ENCODE results near the gene KIF2B.
"Not testable (repeated sequence)": the region's sequence is repeated elsewhere in the genome, so short reads cannot be mapped to it uniquely, and the experiment has no call there.

Gene KIF2B, protein sequence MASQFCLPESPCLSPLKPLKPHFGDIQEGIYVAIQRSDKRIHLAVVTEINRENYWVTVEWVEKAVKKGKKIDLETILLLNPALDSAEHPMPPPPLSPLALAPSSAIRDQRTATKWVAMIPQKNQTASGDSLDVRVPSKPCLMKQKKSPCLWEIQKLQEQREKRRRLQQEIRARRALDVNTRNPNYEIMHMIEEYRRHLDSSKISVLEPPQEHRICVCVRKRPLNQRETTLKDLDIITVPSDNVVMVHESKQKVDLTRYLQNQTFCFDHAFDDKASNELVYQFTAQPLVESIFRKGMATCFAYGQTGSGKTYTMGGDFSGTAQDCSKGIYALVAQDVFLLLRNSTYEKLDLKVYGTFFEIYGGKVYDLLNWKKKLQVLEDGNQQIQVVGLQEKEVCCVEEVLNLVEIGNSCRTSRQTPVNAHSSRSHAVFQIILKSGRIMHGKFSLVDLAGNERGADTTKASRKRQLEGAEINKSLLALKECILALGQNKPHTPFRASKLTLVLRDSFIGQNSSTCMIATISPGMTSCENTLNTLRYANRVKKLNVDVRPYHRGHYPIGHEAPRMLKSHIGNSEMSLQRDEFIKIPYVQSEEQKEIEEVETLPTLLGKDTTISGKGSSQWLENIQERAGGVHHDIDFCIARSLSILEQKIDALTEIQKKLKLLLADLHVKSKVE

DNA sequence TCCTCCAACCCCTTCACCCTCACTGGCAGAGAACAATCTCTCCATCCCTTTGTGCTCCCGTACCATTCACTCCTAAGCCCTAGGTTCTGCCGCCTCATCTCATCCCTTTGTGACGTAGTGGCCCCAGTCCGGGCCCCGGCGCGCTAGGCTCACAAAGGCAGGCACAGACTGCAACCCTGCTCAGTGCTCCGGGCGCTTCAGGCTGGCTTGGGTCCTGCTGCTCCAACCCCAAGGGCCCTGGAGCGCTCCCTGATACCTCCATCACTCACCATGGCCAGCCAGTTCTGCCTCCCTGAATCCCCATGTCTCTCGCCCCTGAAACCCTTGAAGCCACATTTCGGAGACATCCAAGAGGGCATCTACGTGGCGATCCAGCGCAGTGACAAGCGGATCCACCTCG, at the start of gene KIF2B:
TSS of gene KIF2B (plus strand) at position 164 of the 400 bp plus-strand sequence. CDS start at position 271, 107 bp downstream.
- DNase-seq: no peak

DNA sequence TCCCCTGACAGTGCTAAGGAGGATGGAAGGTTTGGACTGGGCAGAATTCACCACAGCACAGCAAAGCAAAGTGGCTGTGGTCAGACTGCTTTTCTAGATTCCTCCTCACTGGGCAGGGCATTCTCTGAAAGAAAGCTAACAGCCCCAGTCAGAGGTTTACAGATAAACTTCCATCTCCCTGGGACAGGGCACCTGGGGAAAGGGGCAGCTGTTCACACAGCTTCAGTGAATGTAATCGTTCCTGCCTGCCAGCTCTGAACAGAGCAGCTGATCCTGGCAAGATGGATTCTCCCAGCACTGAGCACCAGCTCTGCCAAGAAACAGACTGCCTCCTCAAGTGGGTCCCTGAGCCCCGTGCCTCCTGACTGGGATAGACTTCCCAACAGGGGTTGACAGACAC, 42.4 kb upstream of the KIF2B start:
- no peak for DNase-seq

DNA sequence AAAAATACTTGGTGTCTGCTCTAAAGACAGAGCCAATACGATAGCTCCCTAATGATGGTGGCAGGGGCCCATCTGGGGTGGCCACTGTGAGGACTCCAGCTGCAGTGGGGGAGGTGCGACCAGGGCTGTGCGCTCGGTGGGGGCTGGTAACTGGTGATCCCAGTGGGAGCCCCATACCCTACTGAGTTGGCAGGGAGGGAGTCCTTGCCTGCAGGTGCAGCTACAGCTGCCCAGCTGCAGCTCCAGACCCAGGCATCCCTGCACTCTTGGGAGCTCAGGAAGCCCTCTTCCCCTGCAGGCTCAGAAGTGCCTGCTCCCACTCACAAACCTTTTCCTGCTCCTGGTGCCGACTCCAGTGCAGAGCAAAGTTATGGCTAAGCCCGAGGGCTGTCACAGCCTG, 31.2 kb upstream of the KIF2B start:
- no peak for DNase-seq

DNA sequence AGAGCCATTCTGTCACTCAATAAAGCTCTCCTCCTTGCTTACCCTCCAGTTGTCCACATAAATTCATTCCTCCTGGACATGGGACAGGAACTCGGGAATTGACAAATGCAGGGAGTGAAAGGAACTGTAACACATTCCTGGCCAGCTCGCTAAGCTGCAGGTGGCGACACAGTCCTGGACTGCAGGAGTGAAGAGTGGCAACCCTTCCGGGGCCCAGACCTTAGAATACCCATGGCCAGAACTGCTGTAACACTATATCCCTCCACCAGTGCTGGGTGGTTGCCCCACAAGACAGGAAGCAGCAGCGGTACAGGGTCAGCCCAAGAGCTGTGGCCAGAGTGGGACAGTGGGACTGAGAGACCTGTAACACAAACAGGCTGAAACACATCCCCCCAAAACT, 30.3 kb upstream of the KIF2B start:
- DNase-seq: no peak

DNA sequence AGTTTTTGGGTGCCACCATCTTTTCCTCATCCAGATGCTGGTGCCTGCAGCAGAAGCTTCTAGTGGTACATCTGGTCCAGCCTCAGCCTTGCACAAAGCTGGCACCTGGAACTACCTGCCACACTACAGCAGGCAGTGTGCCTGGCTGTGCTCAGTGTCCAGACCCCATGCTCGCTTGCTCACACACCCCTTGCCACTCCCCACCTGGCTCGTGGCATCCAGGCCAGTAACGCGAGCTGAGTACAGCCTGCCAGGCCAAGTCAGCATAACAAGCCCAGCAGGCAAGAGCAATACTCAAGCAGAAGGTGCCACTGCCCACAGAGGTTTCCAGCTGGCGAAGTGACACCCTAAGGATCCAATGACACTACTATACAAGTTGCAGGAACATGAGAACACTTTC, 29.7 kb upstream of the KIF2B start:
- no peak for DNase-seq

DNA sequence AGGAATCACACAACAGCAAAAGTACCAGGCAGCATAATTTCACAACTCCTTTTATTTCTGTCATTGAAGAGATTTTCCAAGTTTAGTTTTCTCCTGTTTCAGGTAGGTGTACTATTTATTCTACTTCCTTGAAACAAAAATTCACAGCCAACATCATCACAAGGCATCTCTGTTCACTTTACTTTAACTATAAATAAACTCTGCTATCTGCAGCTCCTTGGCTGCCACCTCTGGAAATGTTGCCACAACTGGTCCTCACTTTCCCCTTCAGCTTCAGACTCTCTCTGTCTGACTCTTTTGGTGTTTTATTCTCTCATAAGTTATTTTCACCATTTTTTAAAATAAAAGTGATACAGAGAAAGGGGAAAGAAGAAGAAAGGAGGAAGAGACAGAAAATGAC, 27.9 kb upstream of the KIF2B start:
- no peak for DNase-seq

DNA sequence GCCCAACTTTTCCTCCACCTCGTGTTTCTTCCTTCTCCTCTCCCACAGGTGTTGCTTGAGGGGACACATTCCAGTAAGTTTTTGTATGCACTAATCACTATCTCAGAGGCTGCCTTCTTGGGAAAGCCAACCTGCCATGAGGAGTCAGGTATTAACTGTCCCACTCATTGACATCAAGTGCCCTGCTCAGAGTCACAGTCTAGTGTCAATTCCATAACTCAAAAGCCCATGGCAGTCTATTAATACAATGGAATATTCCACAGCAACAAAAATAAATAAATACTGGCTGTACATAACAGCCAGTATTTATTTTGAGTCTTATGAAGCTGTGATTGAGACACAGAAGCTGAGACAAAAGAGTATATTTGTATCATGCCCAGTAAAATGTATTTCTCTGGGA, 26.1 kb upstream of the KIF2B start:
- DNase-seq: no peak

DNA sequence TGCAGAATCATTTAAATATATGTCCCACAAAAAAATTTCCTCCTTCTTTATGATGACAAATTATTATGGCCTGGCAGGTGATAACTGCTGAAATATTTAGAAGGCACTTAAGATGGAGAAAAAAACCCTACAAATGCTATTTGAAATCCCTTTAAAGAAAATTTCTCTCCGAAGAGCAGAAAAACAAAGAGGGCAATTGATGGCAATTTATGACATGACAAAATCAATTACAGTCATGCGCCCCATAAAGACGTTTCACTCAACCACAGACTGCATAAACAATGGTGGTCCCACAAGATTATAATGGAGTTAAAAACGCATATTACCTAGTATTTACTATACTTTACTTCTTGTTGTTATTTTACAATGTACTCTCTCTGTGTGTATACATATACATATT, 25.2 kb upstream of the KIF2B start:
- DNase-seq: no peak

DNA sequence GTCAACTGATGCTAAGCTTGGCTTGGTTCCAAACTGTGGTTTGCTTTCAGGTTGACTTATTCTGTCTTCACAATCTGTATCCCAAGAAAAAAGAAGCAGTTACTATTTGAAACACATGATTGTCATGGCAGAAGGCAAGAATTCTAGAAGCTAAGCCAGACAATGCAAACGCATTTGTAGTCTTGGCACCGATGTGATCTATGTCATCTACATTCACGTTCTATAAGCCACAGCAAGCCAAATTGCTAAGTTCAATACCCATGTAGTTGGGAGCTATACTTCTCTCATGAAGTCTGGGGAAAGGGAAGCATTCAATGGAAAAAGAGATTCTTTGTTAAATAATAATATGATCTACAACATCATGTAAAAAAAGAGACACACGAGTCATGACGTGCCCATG, 18.3 kb upstream of the KIF2B start:
- no peak for DNase-seq

DNA sequence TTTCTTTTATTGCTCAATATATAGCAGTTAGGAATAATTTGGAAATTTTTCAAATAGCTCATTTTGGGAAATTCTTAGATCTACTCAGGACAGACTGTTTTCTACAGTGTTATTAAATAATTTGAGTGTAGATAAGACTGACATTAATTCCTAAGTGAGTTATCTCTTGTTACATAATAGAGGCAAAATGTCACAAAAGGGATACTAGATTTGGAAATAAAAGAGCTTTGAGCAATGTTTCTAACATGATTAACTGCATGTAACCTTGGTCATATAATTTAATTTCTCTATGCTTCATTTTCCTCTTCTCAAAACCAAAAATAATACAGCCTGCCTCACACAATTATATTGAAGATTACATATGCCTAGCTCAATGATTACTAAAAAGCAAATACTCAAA, 16.3 kb upstream of the KIF2B start:
- DNase-seq: no peak

DNA sequence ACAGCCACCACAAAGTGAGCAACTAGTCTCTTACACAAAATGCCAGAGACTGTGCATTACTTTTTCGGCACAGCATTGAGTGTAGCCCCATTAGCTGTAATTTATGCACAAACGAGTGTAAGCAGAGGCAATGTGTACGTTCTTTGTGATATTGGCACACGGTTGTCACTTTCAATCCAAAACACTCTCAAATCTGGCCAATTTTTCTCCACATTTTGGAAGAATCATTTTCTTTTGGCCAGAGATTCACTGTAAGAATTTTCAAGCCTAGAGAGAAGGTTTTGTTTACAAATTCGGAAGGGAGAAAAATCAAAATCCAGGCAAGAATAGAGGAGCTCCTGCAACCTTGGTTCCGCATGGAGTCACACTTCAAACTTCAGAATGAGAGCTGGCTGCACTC, 15.4 kb upstream of the KIF2B start:
- DNase-seq: no peak

DNA sequence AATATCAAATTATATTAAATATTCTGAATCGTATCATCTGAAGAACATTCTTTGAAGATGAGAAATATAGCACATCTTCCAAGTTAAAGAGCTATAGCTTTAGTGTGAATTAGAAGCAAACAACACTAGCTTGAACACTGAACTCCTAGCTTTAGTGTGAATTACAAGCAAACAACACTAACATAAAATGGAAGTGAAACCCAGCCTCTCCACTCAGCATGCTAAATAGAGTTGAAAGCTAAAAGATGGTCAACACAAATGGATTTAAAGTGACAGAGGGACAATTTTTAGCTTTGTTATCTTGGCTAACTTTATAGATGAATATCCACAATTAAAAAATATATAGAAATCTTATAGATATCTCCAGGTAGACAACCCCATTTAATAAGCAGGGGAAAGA, 4.5 kb upstream of the KIF2B start:
- DNase-seq: no peak

DNA sequence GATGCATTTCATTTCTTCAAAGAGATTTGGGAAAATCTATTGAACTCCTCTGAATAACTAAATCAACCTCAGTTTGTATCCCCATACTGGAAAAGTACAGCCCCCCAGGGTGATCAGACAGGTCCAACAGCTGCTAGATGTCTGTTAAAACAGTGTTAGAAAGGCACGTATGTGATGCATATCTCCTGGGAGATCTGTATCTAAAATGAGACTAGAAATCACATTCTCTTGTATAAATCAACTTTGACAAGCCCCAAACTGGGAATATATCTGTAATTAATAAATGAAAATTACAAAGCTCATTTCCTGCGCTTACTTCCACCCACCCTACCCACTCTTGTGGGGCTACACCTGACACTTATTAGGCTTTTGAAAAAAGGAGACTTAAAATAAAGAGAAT, 3.8 kb upstream of the KIF2B start:
- DNase-seq: no peak

DNA sequence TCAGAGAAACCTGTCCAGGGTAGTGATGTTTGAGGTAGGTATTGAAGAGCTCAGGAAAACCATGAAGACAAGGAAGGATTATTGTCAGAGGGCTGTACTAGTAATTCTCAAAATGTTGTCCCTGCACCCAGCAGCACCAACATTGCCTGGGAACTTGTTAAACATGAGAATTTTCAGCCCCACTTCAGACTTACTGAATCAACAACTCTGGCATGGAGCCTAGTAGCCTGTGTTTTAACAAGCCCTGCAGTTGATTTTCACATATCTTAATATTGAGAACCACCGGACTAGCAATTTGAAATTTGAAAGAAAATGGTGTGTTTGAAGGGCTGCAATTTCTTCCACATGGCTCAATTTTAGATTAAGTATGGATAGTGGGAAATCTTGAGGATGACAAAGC, 2.8 kb upstream of the KIF2B start:
- DNase-seq: no peak

DNA sequence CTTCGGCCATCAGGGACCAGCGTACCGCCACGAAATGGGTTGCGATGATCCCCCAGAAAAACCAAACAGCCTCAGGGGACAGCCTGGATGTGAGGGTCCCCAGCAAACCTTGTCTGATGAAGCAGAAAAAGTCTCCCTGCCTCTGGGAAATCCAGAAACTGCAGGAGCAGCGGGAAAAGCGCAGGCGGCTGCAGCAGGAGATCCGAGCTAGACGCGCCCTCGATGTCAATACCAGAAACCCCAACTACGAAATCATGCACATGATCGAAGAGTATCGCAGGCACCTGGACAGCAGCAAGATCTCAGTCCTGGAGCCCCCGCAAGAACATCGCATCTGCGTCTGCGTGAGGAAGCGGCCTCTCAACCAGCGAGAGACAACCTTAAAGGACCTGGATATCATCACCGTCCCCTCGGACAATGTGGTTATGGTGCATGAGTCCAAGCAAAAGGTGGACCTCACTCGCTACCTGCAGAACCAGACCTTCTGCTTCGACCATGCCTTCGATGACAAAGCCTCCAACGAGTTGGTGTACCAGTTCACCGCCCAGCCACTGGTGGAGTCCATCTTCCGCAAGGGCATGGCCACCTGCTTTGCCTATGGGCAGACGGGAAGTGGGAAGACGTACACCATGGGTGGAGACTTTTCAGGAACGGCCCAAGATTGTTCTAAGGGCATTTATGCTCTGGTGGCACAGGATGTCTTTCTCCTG, 769 bp downstream of the KIF2B start:
- DNase-seq: no peak

DNA sequence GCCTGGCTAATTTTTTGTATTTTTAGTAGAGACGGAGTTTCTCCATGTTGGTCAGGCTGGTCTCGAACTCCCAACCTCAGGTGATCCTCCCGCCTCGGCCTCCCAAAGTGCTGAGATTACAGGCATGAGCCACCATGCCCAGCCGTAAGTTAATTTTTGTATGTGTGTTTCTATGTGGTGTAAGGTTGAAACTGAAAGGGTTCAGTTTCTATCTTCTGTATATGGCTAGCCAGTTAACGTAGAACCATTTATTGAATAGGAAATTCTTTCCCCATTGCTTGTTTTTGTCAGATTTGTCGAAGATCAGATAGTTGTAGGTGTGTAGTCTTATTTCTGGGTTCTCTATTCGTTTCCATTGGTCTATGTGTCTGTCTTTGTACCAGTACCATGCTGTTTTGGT, 12.0 kb downstream of the KIF2B start:
- not testable (repeated sequence) for DNase-seq

DNA sequence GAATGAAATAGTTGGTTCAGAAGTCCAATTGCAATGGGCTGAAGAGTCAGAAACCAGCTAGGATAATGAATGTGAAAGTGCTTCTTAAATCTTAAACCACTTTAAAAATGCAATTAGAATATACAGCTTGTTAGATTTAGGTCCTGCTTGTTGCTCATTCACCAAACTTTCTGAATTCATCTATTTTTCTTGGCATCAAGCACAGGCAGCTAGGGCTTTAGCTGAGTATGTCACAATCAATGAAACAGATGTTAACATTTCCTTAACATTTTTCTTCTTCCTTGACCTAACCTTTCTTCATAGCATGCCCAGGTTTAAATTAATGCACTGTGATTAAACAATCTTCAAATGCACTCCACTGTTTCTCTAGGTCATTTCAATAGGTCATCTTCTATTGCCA, 14.4 kb downstream of the KIF2B start:
- DNase-seq: no peak

DNA sequence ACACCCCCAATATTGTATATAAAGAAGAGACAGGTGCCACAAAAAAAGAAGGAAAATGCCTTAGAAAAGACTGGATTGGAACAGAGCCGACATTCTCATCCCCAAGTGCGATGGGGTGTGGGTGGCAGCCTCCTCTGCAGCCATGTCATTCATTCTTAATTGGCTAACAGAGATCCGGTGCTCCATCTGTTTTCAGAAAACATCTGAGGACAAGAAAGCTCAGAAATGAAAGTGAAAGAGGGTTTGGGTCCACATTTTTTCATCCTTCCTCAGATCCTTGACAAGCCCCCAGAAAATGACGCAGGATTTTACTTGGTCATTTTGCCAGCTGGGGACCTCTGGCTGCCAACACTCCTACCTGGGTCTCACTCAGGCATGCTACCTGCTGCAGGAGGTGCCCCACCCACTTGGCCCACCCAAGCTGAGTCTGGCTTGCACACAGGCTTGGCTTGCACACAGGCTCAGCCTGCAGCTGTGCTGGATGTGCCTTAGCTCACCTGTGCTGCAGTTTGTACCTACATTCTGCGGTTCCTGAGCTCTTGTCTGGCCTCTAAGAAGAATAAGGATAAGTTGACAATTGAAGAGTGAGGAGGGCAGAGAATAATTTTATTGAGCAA, 21.9 kb downstream of the KIF2B start:
- no peak for DNase-seq

DNA sequence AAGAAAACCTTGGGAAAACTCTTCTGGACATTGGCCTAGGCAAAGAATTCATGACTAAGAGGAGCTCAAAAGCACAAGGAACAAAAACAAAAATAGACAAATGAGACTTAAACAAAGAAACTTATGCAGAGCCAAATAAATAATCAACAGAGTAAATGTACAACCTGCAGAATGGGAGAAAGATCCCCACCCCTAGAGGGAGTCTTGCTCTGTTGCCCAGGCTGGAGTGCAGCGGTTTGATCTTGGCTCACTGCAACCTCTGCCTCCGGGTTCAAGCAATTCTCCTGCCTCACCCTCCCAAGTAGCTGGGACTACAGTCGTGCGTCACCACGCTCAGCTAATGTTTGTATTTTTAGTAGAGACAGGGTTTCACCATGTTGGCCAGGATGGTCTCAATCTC, 48.4 kb downstream of the KIF2B start:
- not testable (repeated sequence) for DNase-seq
